HCT116 (cell line): ENCODE measurements around the gene CDC37L1. TPM values are rescaled to one million over a fixed set of nuclear protein-coding genes. Genes with fewer than 3 reads are reported as not detected.

Experiments used
- ATAC-seq: fragments of 200-7000 bp; cut with Tn5 transposase; 2 replicates; pipeline ENCODE4 v1.9.1; 2020; ENCODE audit warnings: mild to moderate bottlenecking, moderate library complexity
- BruUV-seq: library from RNA; stranded (reverse); fragments of 400-500 nt; replicated peaks from 2 replicates; lab custom pipeline; 2021; lab: Mats Ljungman, UMichigan
- CTCF ChIA-PET: fragments of 300-600 bp; sonication (Branson Sonifier 250); formaldehyde crosslinking; loops from one replicate; lab custom pipeline; 2021; ENCODE audit warnings: antibody characterized with exemption; lab: Charles Lee
- POLR2A ChIA-PET: fragments of 300-600, 350-600 bp; sonication (Branson Sonifier 250); formaldehyde crosslinking; loops from one replicate; lab custom pipeline; 2021; ENCODE audit warnings: antibody characterized with exemption; lab: Charles Lee
- RAD21 ChIA-PET, 2 experiments: fragments of 300-600 bp; sonication (Branson Sonifier 250); formaldehyde crosslinking; loops; one replicate each; lab custom pipeline; 2023; ENCODE audit warnings: low total read pairs in 2 of 2; ENCODE audit not compliant: uncharacterized antibody in 2 of 2, unreplicated experiment in 2 of 2, low non-redundant PET in 1 of 2; lab: Charles Lee
- DNase-seq: peaks from one replicate; pipeline ENCODE4 v3.0.0-alpha.2; 2010; ENCODE audit warnings: low read depth, low spot score
- H2AFZ ChIP-seq: fragments of 200-600 bp; shearing (Covaris generic), sonication (generic); 2 replicates; pipeline ENCODE4 v1.6.1; 2017; ENCODE audit warnings: low read depth, mixed run types, mixed read lengths, antibody characterized with exemption, low read length; ENCODE audit not compliant: poor library complexity, severe bottlenecking
- H3K27ac ChIP-seq: 2 replicates; pipeline ENCODE4 v1.5.1; 2012; ENCODE audit warnings: low read depth, low read length
- H3K27me3 ChIP-seq: fragments of 200-600 bp; sonication (generic); 2 replicates; pipeline ENCODE4 v1.6.1; 2016; ENCODE audit warnings: mixed run types, low read length, mixed read lengths; ENCODE audit not compliant: insufficient read depth
- H3K36me3 ChIP-seq, 2 experiments: fragments of 200-500 bp in 1 of 2; fragments of 200-600 bp in 1 of 2; sonication (Bioruptor generic) in 1 of 2; sonication (generic) in 1 of 2; 2 replicates each; pipeline versions ENCODE4 v1.5.1 to v1.6.1; 2014 to 2016; ENCODE audit warnings: low read length in 2 of 2, inconsistent platforms in 1 of 2, mixed read lengths in 1 of 2, mixed run types in 1 of 2; ENCODE audit not compliant: insufficient read depth in 2 of 2, control insufficient read depth in 1 of 2
- H3K4me1 ChIP-seq, 2 experiments: fragments of 200-600 bp in 1 of 2; sonication (generic) in 1 of 2; 2 replicates each; pipeline versions ENCODE4 v1.5.1 to v1.6.1; 2012 to 2017; ENCODE audit warnings: low read length in 2 of 2, inconsistent platforms in 1 of 2, mild to moderate bottlenecking in 1 of 2, mixed read lengths in 1 of 2, mixed run types in 1 of 2, moderate library complexity in 1 of 2; ENCODE audit not compliant: insufficient read depth in 2 of 2, control insufficient read depth in 1 of 2
- H3K4me2 ChIP-seq: fragments of 200-600 bp; sonication (generic); 2 replicates; pipeline ENCODE4 v1.6.1; 2017; ENCODE audit warnings: mixed run types, low read length, mixed read lengths
- H3K4me3 ChIP-seq, 2 experiments: fragments of 200-600 bp in 1 of 2; sonication (generic) in 1 of 2; replicated peaks in 1 of 2; 2 replicates each; pipeline ENCODE4 v1.5.1; 2011 to 2016; ENCODE audit warnings: low read length in 2 of 2, control low read depth in 1 of 2, low read depth in 1 of 2, mild to moderate bottlenecking in 1 of 2, mixed read lengths in 1 of 2, mixed run types in 1 of 2
- H3K79me2 ChIP-seq: fragments of 200-600 bp; sonication (generic); 2 replicates; pipeline ENCODE4 v1.6.1; 2017; ENCODE audit warnings: mild to moderate bottlenecking, mixed run types, low read length, moderate library complexity, mixed read lengths; ENCODE audit not compliant: insufficient read depth
- H3K9ac ChIP-seq: fragments of 200-600 bp; sonication (generic); 2 replicates; pipeline ENCODE4 v1.6.1; 2016; ENCODE audit warnings: low read length, mixed read lengths
- H3K9me2 ChIP-seq: fragments of 200-600 bp; sonication (generic), shearing (Covaris generic); 2 replicates; pipeline ENCODE4 v1.6.1; 2017; ENCODE audit warnings: mixed run types, mild to moderate bottlenecking, moderate library complexity; ENCODE audit not compliant: insufficient read depth
- H3K9me3 ChIP-seq, 2 experiments: fragments of 200-500 bp in 1 of 2; fragments of 200-600 bp in 1 of 2; sonication (Bioruptor generic) in 1 of 2; sonication (generic) in 1 of 2; 2 replicates each; pipeline ENCODE4 v1.6.1; 2014 to 2017; ENCODE audit warnings: low read length in 2 of 2, mixed read lengths in 2 of 2, inconsistent platforms in 1 of 2, low read depth in 1 of 2, mild to moderate bottlenecking in 1 of 2, mixed run types in 1 of 2, moderate library complexity in 1 of 2; ENCODE audit not compliant: control insufficient read depth in 1 of 2, insufficient read depth in 1 of 2
- H4K20me1 ChIP-seq: fragments of 200-600 bp; sonication (generic), shearing (Covaris generic); 2 replicates; pipeline ENCODE4 v1.6.1; 2017; ENCODE audit warnings: mixed run types, mild to moderate bottlenecking, moderate library complexity; ENCODE audit not compliant: insufficient read depth
- CBX3 ChIP-seq: IDR thresholded peaks from 2 replicates; pipeline ENCODE4 v1.6.1; 2012; ENCODE audit warnings: low read depth
- EGR1 ChIP-seq: IDR thresholded peaks from 2 replicates; pipeline ENCODE4 v1.6.1; 2012; ENCODE audit warnings: low read depth
- ELF1 ChIP-seq: IDR thresholded peaks from 2 replicates; pipeline ENCODE4 v1.6.1; 2012; ENCODE audit warnings: low read depth, borderline replicate concordance
- FOSL1 ChIP-seq: IDR thresholded peaks from 2 replicates; pipeline ENCODE4 v1.6.1; 2012; ENCODE audit warnings: low read depth
- SIN3A ChIP-seq: IDR thresholded peaks from 2 replicates; pipeline ENCODE4 v1.6.1; 2012; ENCODE audit warnings: low read depth
- SRF ChIP-seq: IDR thresholded peaks from 2 replicates; pipeline ENCODE4 v1.6.1; 2012; ENCODE audit warnings: low read depth
- TCF7L2 ChIP-seq: IDR thresholded peaks from 2 replicates; pipeline ENCODE4 v1.7.0; 2011; ENCODE audit warnings: borderline replicate concordance, inconsistent platforms; ENCODE audit not compliant: insufficient read depth, insufficient read length; ENCODE audit errors: extremely low read depth
- YY1 ChIP-seq: IDR thresholded peaks from 2 replicates; pipeline ENCODE4 v1.6.1; 2011; ENCODE audit warnings: low read length, low read depth, moderate library complexity, mild to moderate bottlenecking; ENCODE audit not compliant: insufficient replicate concordance; ENCODE audit errors: extremely low read depth
- ZFX ChIP-seq: fragments of 450-650 bp; IDR thresholded peaks from 2 replicates; pipeline ENCODE4 v1.6.1; 2017
- intact Hi-C: fragments of 100-400 bp; cut with micrococcal nuclease; formaldehyde crosslinking; loops from 2 replicates; pipeline ENCODE4 v1.10.0; 2022
- total RNA-seq: library from RNA; stranded (reverse); gene quantifications from one replicate; pipeline ENCODE4 v1.2.1, GENCODE V29; 2021; ENCODE audit not compliant: unreplicated experiment
- TF ChIP-seq, protein P1 (sequence below), 3 experiments: fragments of 200-600 bp in 1 of 3; sonication (generic) in 1 of 3; IDR thresholded peaks in 2 of 3; conservative IDR thresholded peaks in 1 of 3; 2 replicates each; pipeline ENCODE4 v1.5.1; 2012 to 2017; ENCODE audit warnings: low read depth in 2 of 3, low read length in 2 of 3, antibody characterized with exemption in 1 of 3, borderline replicate concordance in 1 of 3, control low read depth in 1 of 3, mild to moderate bottlenecking in 1 of 3, mixed read lengths in 1 of 3, mixed run types in 1 of 3, moderate library complexity in 1 of 3; ENCODE audit not compliant: insufficient read depth in 1 of 3
- TF ChIP-seq, protein P2 (sequence below): IDR thresholded peaks from 2 replicates; pipeline ENCODE4 v1.6.1; 2012

CDC37L1 gene
- total RNA-seq, 1 experiment from 2014 or later = 18.1 TPM

DNA sequence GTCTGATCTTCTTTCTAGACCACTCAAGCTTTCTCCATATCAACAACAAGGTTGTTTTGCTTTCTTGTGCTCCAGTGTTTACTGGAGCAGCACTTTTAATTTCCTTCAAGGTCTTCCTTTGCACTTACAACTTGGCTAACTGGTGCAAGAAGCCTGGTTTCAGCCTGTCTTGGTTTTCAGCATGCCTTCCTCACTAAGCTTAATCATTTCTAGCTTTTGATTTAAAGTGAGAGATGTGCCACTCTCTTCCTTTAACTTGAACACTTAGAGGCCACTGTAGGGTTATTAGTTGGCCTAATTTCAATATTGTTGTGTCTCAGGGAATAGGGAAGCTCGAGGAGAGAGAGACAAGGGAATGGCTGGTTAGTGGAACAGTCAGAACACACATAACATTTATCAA, 48.2 kb downstream of the CDC37L1 start:
- Histone ChIP-seq H3K4me3 (no peak overlapping the region), H3K4me1 (no peaks in the 10 kb centered on the region), H3K9me2 (no peaks in the 10 kb centered on the region), H3K27ac (no peak overlapping the region), H3K4me2 (no peak overlapping the region)
- intact Hi-C loops = no loop called here
- RAD21 ChIA-PET = no interaction called here
- TF ChIP-seq SRF (no peak), EGR1 (no peak)
- TF ChIP-seq, protein P1, sequence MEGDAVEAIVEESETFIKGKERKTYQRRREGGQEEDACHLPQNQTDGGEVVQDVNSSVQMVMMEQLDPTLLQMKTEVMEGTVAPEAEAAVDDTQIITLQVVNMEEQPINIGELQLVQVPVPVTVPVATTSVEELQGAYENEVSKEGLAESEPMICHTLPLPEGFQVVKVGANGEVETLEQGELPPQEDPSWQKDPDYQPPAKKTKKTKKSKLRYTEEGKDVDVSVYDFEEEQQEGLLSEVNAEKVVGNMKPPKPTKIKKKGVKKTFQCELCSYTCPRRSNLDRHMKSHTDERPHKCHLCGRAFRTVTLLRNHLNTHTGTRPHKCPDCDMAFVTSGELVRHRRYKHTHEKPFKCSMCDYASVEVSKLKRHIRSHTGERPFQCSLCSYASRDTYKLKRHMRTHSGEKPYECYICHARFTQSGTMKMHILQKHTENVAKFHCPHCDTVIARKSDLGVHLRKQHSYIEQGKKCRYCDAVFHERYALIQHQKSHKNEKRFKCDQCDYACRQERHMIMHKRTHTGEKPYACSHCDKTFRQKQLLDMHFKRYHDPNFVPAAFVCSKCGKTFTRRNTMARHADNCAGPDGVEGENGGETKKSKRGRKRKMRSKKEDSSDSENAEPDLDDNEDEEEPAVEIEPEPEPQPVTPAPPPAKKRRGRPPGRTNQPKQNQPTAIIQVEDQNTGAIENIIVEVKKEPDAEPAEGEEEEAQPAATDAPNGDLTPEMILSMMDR (IDR thresholded peaks at IDR 0.05 in 2 of 3, conservative IDR thresholded peaks at IDR 0.05 in 1 of 3; ENCODE audit: borderline replicate concordance in 1 of 3, insufficient read depth in 1 of 3, low read depth in 2 of 3, low read length in 2 of 3) = no peak
- TF ChIP-seq, protein P2, sequence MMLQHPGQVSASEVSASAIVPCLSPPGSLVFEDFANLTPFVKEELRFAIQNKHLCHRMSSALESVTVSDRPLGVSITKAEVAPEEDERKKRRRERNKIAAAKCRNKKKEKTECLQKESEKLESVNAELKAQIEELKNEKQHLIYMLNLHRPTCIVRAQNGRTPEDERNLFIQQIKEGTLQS = no peak
- TF ChIP-seq, all 23 proteins: peak for 0
- POLR2A ChIA-PET = no interaction called here
- Histone ChIP-seq H3K79me2 (peaks cover 41% of the 10 kb centered on the region), H2AFZ (no peak overlapping the region), H3K27me3 (no peaks in the 10 kb centered on the region), H3K36me3 (no peaks in the 10 kb centered on the region), H3K9me3 (no peaks in the 10 kb centered on the region), H3K9ac (no peak overlapping the region), H4K20me1 (0 out of 2 replicates have a peak, but pooled peaks cover 5% of the 10 kb centered on the region)
- CTCF ChIA-PET = no interaction called here
- DNase-seq (no peak), ATAC-seq (no peak)
- no TSS peak for BruUV-seq

DNA sequence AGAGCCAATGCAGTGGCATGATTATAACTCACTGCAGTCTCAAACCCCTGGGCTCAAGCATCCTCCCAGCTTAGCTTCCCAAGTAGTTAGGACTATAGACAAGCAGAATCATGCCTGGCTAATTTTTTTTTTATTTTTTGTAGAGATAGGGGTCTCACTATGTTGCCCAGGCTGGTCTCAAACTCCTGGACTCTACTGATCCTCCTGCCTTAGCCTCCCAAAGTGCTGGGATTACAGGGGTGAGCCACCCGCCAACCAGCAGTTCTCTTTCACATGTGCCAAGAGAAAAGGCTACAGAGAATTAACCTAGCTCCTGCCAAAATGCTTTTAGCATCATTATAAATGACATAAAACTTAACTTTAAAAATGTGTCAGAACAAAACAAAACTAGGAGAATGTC, 53.5 kb downstream of the CDC37L1 start:
- Histone ChIP-seq H3K36me3 (no peaks in the 10 kb centered on the region), H3K27me3 (no peaks in the 10 kb centered on the region), H2AFZ (no peak overlapping the region), H3K79me2 (peaks cover 80% of the 10 kb centered on the region), H3K9ac (no peak overlapping the region), H3K4me3 (no peak overlapping the region), H3K4me1 (peaks cover under 1 to 7% of the 10 kb centered on the region in 2 experiments; a peak in 3 of 4 replicates), H3K9me2 (no peaks in the 10 kb centered on the region), H3K9me3 (no peaks in the 10 kb centered on the region), H3K4me2 (no peak overlapping the region), H4K20me1 (0 out of 2 replicates have a peak, but pooled peaks cover 5% of the 10 kb centered on the region), H3K27ac (no peak overlapping the region)
- ChIA-PET POLR2A (interaction anchor here (1.0 kb wide), 1 partner anchor 8 kb away, joined by 3 read pairs; the partner anchor contains the start of gene AK3), CTCF (no interaction called here), RAD21 (no interaction called here)
- intact Hi-C loops = no loop called here
- no peak for ATAC-seq
- no TSS peak for BruUV-seq
- no peak for DNase-seq
- no peak for TF ChIP-seq TCF7L2
- TF ChIP-seq SIN3A = no peak
- no peak for TF ChIP-seq FOSL1
- TF ChIP-seq ELF1 = no peak
- TF ChIP-seq, protein P1 (IDR thresholded peaks at IDR 0.05 in 2 of 3, conservative IDR thresholded peaks at IDR 0.05 in 1 of 3; ENCODE audit: borderline replicate concordance in 1 of 3, insufficient read depth in 1 of 3, low read depth in 2 of 3, low read length in 2 of 3) = no peak
- TF ChIP-seq, protein P2 = no peak
- no peak for TF ChIP-seq CBX3
- TF ChIP-seq YY1 = no peak
- no peak for TF ChIP-seq ZFX
